ENCODE results near the gene NMB.
A peak's percentile ranks its signal among the peaks of the same experiment; 100 is the strongest.
"Not testable (repeated sequence)": the region's sequence is repeated elsewhere in the genome, so short reads cannot be mapped to it uniquely, and the experiment has no call there.

NMB gene

GRCh38 chr15:84658080-84658787, at the start of gene NMB:
TSS of gene NMB (minus strand) at chr15:84658199. CDS start at chr15:84658152, 47 bp downstream.
- peak; percentile 62 for DNase-seq

- no peak for DNase-seq
Measured at GRCh38 chr15:84703808-84704207, 45.8 kb upstream of the NMB start.

GRCh38 chr15:84702961-84703482, 45.0 kb upstream of the NMB start:
- DNase-seq: no peak

GRCh38 chr15:84699538-84700191, 41.7 kb upstream of the NMB start:
- DNase-seq: no peak

GRCh38 chr15:84697236-84697990, 39.4 kb upstream of the NMB start:
- DNase-seq: peak; percentile 23 to 54

GRCh38 chr15:84696757-84697156, 38.8 kb upstream of the NMB start:
- no peak for DNase-seq

- DNase-seq: no peak
Measured at GRCh38 chr15:84690342-84690741, 32.3 kb upstream of the NMB start.

GRCh38 chr15:84689858-84690257, 31.9 kb upstream of the NMB start:
- DNase-seq: no peak

GRCh38 chr15:84686446-84686845, 28.4 kb upstream of the NMB start:
- not testable (repeated sequence) for DNase-seq

- DNase-seq: peak; percentile 40 to 41
Measured at GRCh38 chr15:84685304-84685703, 27.3 kb upstream of the NMB start.

- DNase-seq: peak; percentile 84 to 85
Measured at GRCh38 chr15:84684092-84684491, 26.1 kb upstream of the NMB start.

- DNase-seq: peak; percentile 27 to 40
Measured at GRCh38 chr15:84681831-84682230, 23.8 kb upstream of the NMB start.

GRCh38 chr15:84671211-84671610, 13.2 kb upstream of the NMB start:
- DNase-seq: no peak

- DNase-seq: no peak
Measured at GRCh38 chr15:84669726-84670125, 11.7 kb upstream of the NMB start.

- DNase-seq: no peak
Measured at GRCh38 chr15:84668221-84668982, 10.4 kb upstream of the NMB start.

- DNase-seq: no peak
Measured at GRCh38 chr15:84666373-84666772, 8.4 kb upstream of the NMB start.

GRCh38 chr15:84661001-84661400, 3.0 kb upstream of the NMB start:
- no peak for DNase-seq

GRCh38 chr15:84659904-84660781, 2.1 kb upstream of the NMB start:
- no peak for DNase-seq

- no peak for DNase-seq
Measured at GRCh38 chr15:84658788-84659411, 901 bp upstream of the NMB start.

GRCh38 chr15:84657748-84658079, 285 bp downstream of the NMB start:
- DNase-seq: no peak

GRCh38 chr15:84656972-84657371, 1.0 kb downstream of the NMB start:
- DNase-seq: no peak
